ENCODE results near the gene CT45A7.
"Not testable (repeated sequence)": the region's sequence is repeated elsewhere in the genome, so short reads cannot be mapped to it uniquely, and the experiment has no call there.

CT45A7 gene, protein sequence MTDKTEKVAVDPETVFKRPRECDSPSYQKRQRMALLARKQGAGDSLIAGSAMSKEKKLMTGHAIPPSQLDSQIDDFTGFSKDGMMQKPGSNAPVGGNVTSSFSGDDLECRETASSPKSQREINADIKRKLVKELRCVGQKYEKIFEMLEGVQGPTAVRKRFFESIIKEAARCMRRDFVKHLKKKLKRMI

DNA sequence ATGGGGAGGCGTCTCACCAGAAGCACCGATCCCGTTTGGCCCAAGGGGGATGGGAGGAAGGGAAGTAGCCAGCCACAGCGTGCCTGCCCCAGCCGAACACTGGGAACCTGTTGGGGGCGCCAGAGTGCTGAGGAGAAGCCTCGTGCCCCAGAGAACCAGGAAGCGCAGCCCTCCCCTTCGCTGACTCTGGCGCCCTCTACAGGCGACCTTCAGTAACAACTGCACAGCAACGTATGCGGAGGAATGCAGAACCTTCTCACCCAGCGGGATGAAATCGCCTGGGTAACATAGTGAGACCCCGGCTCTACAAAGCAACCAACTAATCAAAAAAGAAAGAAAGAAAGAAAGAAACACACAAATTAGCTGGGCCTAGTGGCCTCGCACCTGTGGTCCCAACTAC lies at the start of gene CT45A7:
TSS of gene CT45A7 (minus strand) at position 101 of the 400 bp plus-strand sequence. CDS start 3,747 bp downstream, outside the sequence.
- not testable (repeated sequence) for DNase-seq

DNA sequence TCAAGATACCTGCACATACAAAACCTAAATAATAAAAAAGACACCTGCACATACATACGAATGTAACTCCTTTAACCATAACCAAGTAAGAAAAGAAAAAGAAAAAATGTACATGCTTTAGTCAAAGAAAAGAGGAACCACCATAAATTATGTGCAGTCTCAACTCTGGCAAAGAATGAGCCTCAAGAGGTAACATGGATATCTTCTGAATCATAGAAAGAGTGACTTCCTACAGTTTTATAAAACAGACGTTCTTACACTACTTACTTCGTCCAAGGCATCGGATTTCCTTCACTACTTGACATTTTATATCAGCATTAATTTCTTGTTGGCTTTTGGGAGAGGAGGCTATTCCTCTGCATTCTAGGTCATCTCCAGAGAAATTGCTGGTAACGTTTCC lies 45.7 kb upstream of the CT45A7 start:
- not testable (repeated sequence) for DNase-seq

DNA sequence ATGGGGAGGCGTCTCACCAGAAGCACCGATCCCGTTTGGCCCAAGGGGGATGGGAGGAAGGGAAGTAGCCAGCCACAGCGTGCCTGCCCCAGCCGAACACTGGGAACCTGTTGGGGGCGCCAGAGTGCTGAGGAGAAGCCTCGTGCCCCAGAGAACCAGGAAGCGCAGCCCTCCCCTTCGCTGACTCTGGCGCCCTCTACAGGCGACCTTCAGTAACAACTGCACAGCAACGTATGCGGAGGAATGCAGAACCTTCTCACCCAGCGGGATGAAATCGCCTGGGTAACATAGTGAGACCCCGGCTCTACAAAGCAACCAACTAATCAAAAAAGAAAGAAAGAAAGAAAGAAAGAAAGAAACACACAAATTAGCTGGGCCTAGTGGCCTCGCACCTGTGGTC lies 34.6 kb upstream of the CT45A7 start, which contains the start of gene CT45A9:
TSS of gene CT45A9 (minus strand) at position 101 of the 400 bp plus-strand sequence. CDS start 3,751 bp downstream, outside the sequence.
- not testable (repeated sequence) for DNase-seq

DNA sequence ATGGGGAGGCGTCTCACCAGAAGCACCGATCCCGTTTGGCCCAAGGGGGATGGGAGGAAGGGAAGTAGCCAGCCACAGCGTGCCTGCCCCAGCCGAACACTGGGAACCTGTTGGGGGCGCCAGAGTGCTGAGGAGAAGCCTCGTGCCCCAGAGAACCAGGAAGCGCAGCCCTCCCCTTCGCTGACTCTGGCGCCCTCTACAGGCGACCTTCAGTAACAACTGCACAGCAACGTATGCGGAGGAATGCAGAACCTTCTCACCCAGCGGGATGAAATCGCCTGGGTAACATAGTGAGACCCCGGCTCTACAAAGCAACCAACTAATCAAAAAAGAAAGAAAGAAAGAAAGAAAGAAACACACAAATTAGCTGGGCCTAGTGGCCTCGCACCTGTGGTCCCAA lies 17.4 kb upstream of the CT45A7 start, which contains the start of gene CT45A8:
TSS of gene CT45A8 (minus strand) at position 101 of the 400 bp plus-strand sequence. CDS start 3,755 bp downstream, outside the sequence.
- DNase-seq = not testable (repeated sequence)

DNA sequence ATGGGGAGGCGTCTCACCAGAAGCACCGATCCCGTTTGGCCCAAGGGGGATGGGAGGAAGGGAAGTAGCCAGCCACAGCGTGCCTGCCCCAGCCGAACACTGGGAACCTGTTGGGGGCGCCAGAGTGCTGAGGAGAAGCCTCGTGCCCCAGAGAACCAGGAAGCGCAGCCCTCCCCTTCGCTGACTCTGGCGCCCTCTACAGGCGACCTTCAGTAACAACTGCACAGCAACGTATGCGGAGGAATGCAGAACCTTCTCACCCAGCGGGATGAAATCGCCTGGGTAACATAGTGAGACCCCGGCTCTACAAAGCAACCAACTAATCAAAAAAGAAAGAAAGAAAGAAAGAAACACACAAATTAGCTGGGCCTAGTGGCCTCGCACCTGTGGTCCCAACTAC lies 17.2 kb downstream of the CT45A7 start, which contains the start of gene CT45A2:
TSS of gene CT45A2 (minus strand) at position 101 of the 400 bp plus-strand sequence. CDS start 3,747 bp downstream, outside the sequence.
- not testable (repeated sequence) for DNase-seq

DNA sequence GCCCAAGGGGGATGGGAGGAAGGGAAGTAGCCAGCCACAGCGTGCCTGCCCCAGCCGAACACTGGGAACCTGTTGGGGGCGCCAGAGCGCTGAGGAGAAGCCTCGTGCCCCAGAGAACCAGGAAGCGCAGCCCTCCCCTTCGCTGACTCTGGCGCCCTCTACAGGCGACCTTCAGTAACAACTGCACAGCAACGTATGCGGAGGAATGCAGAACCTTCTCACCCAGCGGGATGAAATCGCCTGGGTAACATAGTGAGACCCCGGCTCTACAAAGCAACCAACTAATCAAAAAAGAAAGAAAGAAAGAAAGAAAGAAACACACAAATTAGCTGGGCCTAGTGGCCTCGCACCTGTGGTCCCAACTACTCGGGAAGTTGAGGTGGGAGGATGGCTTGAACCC lies 34.4 kb downstream of the CT45A7 start, which contains the start of gene CT45A6:
TSS of gene CT45A6 (minus strand) at position 101 of the 400 bp plus-strand sequence. CDS start 3,794 bp downstream, outside the sequence.
- not testable (repeated sequence) for DNase-seq

DNA sequence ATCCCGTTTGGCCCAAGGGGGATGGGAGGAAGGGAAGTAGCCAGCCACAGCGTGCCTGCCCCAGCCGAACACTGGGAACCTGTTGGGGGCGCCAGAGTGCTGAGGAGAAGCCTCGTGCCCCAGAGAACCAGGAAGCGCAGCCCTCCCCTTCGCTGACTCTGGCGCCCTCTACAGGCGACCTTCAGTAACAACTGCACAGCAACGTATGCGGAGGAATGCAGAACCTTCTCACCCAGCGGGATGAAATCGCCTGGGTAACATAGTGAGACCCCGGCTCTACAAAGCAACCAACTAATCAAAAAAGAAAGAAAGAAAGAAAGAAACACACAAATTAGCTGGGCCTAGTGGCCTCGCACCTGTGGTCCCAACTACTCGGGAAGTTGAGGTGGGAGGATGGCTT lies 51.7 kb downstream of the CT45A7 start, which contains the start of gene CT45A5:
TSS of gene CT45A5 (minus strand) at position 101 of the 400 bp plus-strand sequence. CDS start 3,774 bp downstream, outside the sequence.
- not testable (repeated sequence) for DNase-seq

Measured in activated CD4-positive, alpha-beta T cell treated with anti-CD3 and anti-CD28 coated beads, Interleukin-2, amount 50 U/mL, for 48 hours (primary cell).